ENCODE measurements around the gene CCDC40.

The CCDC40 gene

GRCh38 chr17:80138856-80139426, 102.5 kb downstream of the CCDC40 start:
- Mint-ChIP-seq H3K27ac (no peak overlapping the region), H3K9me3 (no peaks in the 10 kb centered on the region), H3K36me3 (ENCODE audit: low read depth) (peaks cover 88% of the 10 kb centered on the region), H3K27me3 (ENCODE audit: low read depth, poor library complexity) (no peaks in the 10 kb centered on the region), H3K4me3 (no peak overlapping the region), H3K4me1 (peaks cover 8% of the 10 kb centered on the region)
- no peak for DNase-seq
- no peak for TF ChIP-seq CTCF (IDR thresholded peaks at IDR 0.05)

GRCh38 chr17:80141463-80142165, 105.2 kb downstream of the CCDC40 start:
- Mint-ChIP-seq H3K9me3 (no peaks in the 10 kb centered on the region), H3K27me3 (ENCODE audit: low read depth, poor library complexity) (no peaks in the 10 kb centered on the region), H3K36me3 (ENCODE audit: low read depth) (peaks cover 66% of the 10 kb centered on the region)

GRCh38 chr17:80142929-80143328, 106.5 kb downstream of the CCDC40 start:
- H3K9me3 Mint-ChIP-seq, result no peaks in the 10 kb centered on the region
- no peak for TF ChIP-seq CTCF (IDR thresholded peaks at IDR 0.05)
- H3K27me3 Mint-ChIP-seq (ENCODE audit: low read depth, poor library complexity), result no peaks in the 10 kb centered on the region
- no peak for DNase-seq
- H3K4me1 Mint-ChIP-seq, result peaks cover 36% of the 10 kb centered on the region
- H3K4me3 Mint-ChIP-seq, result no peak overlapping the region
- peaks cover 53% of the 10 kb centered on the region for H3K36me3 Mint-ChIP-seq (ENCODE audit: low read depth)
- H3K27ac Mint-ChIP-seq, result no peak overlapping the region

More at GRCh38 chr17:80141463-80142165, 105.2 kb downstream of the CCDC40 start:
- TF ChIP-seq CTCF (IDR thresholded peaks at IDR 0.05), result no peak
- Mint-ChIP-seq H3K4me3 (no peak overlapping the region), H3K27ac (no peak overlapping the region), H3K4me1 (peaks cover 32% of the 10 kb centered on the region)
- no peak for DNase-seq

GRCh38 chr17:80145076-80146075, 108.9 kb downstream of the CCDC40 start:
- H3K27ac Mint-ChIP-seq, result no peak overlapping the region
- H3K27me3 Mint-ChIP-seq (ENCODE audit: low read depth, poor library complexity), result no peaks in the 10 kb centered on the region
- no peak for DNase-seq
- peaks cover 28% of the 10 kb centered on the region for H3K36me3 Mint-ChIP-seq (ENCODE audit: low read depth)
- no peak for TF ChIP-seq CTCF (IDR thresholded peaks at IDR 0.05)
- peak overlapping the region; percentile 88 for H3K4me3 Mint-ChIP-seq
- H3K9me3 Mint-ChIP-seq, result no peaks in the 10 kb centered on the region
- peaks cover 45% of the 10 kb centered on the region for H3K4me1 Mint-ChIP-seq

GRCh38 chr17:80146121-80147034, 109.9 kb downstream of the CCDC40 start:
- H3K9me3 Mint-ChIP-seq, result no peaks in the 10 kb centered on the region

More at GRCh38 chr17:80146121-80147034, 109.9 kb downstream of the CCDC40 start:
- Mint-ChIP-seq H3K27ac (peak overlapping the region; percentile 96), H3K27me3 (ENCODE audit: low read depth, poor library complexity) (no peaks in the 10 kb centered on the region), H3K4me1 (peaks cover 45% of the 10 kb centered on the region), H3K36me3 (ENCODE audit: low read depth) (peaks cover 18% of the 10 kb centered on the region), H3K4me3 (peak overlapping the region; percentile 88)
- no peak for DNase-seq
- no peak for TF ChIP-seq CTCF (IDR thresholded peaks at IDR 0.05)
